SK-N-SH (cell line): ENCODE data around the gene MGLL. TPM values are rescaled to one million over a fixed set of nuclear protein-coding genes. Genes with fewer than 3 reads are reported as not detected.

Experiments used
- CTCF ChIA-PET: fragments of 300-600, 350-600 bp; formaldehyde crosslinking; extraction: SDS; loops from one replicate; lab custom pipeline; 2021; lab: Yijun Ruan, JAX
- POLR2A ChIA-PET: fragments of 350-600 bp; sonication (Branson Sonifier 250); formaldehyde crosslinking; extraction: SDS; loops from one replicate; lab custom pipeline; 2020; ENCODE audit warnings: antibody characterized with exemption, inconsistent platforms; lab: Yijun Ruan, JAX
- DNase-seq: peaks from one replicate; pipeline ENCODE4 v3.0.0; 2012
- H2AFZ ChIP-seq: fragments of 200-600 bp; sonication (generic); 2 replicates; pipeline ENCODE4 v1.8.1; 2016; ENCODE audit warnings: antibody characterized with exemption, mild to moderate bottlenecking, low read depth
- H3F3A ChIP-seq: fragments of 200-600 bp; sonication (generic); replicated peaks from 2 replicates; pipeline ENCODE3; 2016; ENCODE audit warnings: antibody characterized with exemption, mild to moderate bottlenecking; ENCODE audit not compliant: insufficient read depth
- H3K27ac ChIP-seq, 2 experiments: fragments of 200-500 bp in 1 of 2; fragments of 200-600 bp in 1 of 2; sonication (Bioruptor generic) in 1 of 2; sonication (generic), shearing (Covaris generic) in 1 of 2; 2 replicates each; pipeline versions ENCODE4 v1.5.1 to v1.6.1; 2014 to 2016; ENCODE audit warnings: low read depth in 2 of 2, inconsistent platforms in 1 of 2, low read length in 1 of 2, mild to moderate bottlenecking in 1 of 2, mixed read lengths in 1 of 2
- H3K27me3 ChIP-seq: fragments of 200-600 bp; sonication (generic), shearing (Covaris generic); 2 replicates; pipeline ENCODE4 v1.6.1; 2016; ENCODE audit warnings: mixed run types; ENCODE audit not compliant: insufficient read depth
- H3K36me3 ChIP-seq, 2 experiments: fragments of 200-500 bp in 1 of 2; fragments of 200-600 bp in 1 of 2; sonication (Bioruptor generic) in 1 of 2; sonication (generic) in 1 of 2; replicated peaks in 1 of 2; 2 replicates each; pipeline versions ENCODE3 to v1.5.1; 2014 to 2016; ENCODE audit warnings: low read length in 1 of 2, mild to moderate bottlenecking in 1 of 2; ENCODE audit not compliant: insufficient read depth in 2 of 2, control insufficient read depth in 1 of 2
- H3K4me1 ChIP-seq, 2 experiments: fragments of 200-500 bp in 1 of 2; fragments of 200-600 bp in 1 of 2; sonication (Bioruptor generic) in 1 of 2; sonication (generic), shearing (Covaris generic) in 1 of 2; 2 replicates each; pipeline versions ENCODE4 v1.5.1 to v1.6.1; 2014 to 2016; ENCODE audit warnings: low read depth in 1 of 2, low read length in 1 of 2, mixed run types in 1 of 2; ENCODE audit not compliant: insufficient read depth in 2 of 2, control insufficient read depth in 1 of 2
- H3K4me2 ChIP-seq: fragments of 200-600 bp; sonication (generic), shearing (Covaris generic); 2 replicates; pipeline ENCODE4 v1.6.1; 2017; ENCODE audit warnings: mixed run types
- H3K4me3 ChIP-seq, 2 experiments: fragments of 200-500 bp in 1 of 2; fragments of 200-600 bp in 1 of 2; sonication (Bioruptor generic) in 1 of 2; sonication (generic), shearing (Covaris generic) in 1 of 2; 2 replicates each; pipeline versions ENCODE4 v1.5.1 to v1.8.1; 2014 to 2016; ENCODE audit warnings: low read depth in 2 of 2, inconsistent platforms in 1 of 2, low read length in 1 of 2, mild to moderate bottlenecking in 1 of 2, mixed read lengths in 1 of 2, moderate library complexity in 1 of 2
- H3K79me2 ChIP-seq: fragments of 200-600 bp; sonication (generic); 2 replicates; pipeline ENCODE4 v1.8.1; 2017; ENCODE audit warnings: mild to moderate bottlenecking; ENCODE audit not compliant: insufficient read depth
- H3K9ac ChIP-seq: fragments of 200-600 bp; sonication (generic); 2 replicates; pipeline ENCODE4 v1.6.1; 2017; ENCODE audit warnings: mixed run types
- H3K9me2 ChIP-seq: fragments of 200-600 bp; sonication (generic); 2 replicates; pipeline ENCODE4 v1.6.1; 2017; ENCODE audit warnings: mixed run types
- H3K9me3 ChIP-seq: fragments of 200-600 bp; sonication (generic); 2 replicates; pipeline ENCODE4 v1.6.1; 2017; ENCODE audit warnings: mixed run types, mild to moderate bottlenecking, moderate library complexity
- H4K20me1 ChIP-seq: fragments of 200-600 bp; sonication (generic); 2 replicates; pipeline ENCODE4 v1.6.1; 2017; ENCODE audit warnings: mild to moderate bottlenecking, mixed run types; ENCODE audit not compliant: insufficient read depth
- CHD2 ChIP-seq: fragments of 150-350 bp; IDR thresholded peaks from 2 replicates; pipeline ENCODE4 v1.6.1; 2018; ENCODE audit warnings: low read length; ENCODE audit not compliant: partially characterized antibody
- FOSL2 ChIP-seq: IDR thresholded peaks from 2 replicates; pipeline ENCODE4 v1.4.0; 2012; ENCODE audit warnings: low read depth, mild to moderate bottlenecking, moderate library complexity, borderline replicate concordance
- MXI1 ChIP-seq: IDR thresholded peaks from 2 replicates; pipeline ENCODE4 v1.6.1; 2012; ENCODE audit warnings: mild to moderate bottlenecking, low read depth, low read length, improper control_type of control experiment
- NFIC ChIP-seq: IDR thresholded peaks from 2 replicates; pipeline ENCODE4 v1.4.0; 2012; ENCODE audit warnings: borderline replicate concordance
- RFX5 ChIP-seq: IDR thresholded peaks from 2 replicates; pipeline ENCODE4 v1.6.1; 2012; ENCODE audit warnings: mild to moderate bottlenecking, improper control_type of control experiment, low read length
- SIN3A ChIP-seq: IDR thresholded peaks from 2 replicates; pipeline ENCODE4 v1.6.1; 2012; ENCODE audit warnings: low read depth, mild to moderate bottlenecking, low read length, moderate library complexity, borderline replicate concordance
- SMC3 ChIP-seq: IDR thresholded peaks from 2 replicates; pipeline ENCODE4 v1.6.1; 2012; ENCODE audit warnings: low read depth, low read length, improper control_type of control experiment
- WGBS: methylation state at CpG from one replicate; pipeline ENCODE4 v1.1.6; 2017; ENCODE audit warnings: low lambda C conversion rate; 5-methylcytosine and 5-hydroxymethylcytosine counted together
- polyA plus RNA-seq, 3 experiments: library from polyadenylated mRNA; depleted of rRNA; stranded (reverse); fragments of >200 nt; gene quantifications; 2 replicates each; pipeline ENCODE4 v1.2.3, GENCODE V29; 2012
- TF ChIP-seq, protein P1 (sequence below): IDR thresholded peaks from 2 replicates; pipeline ENCODE4 v1.4.0; 2012; ENCODE audit warnings: low read depth, borderline replicate concordance

MGLL gene
- polyA plus RNA-seq, 1 of the 3 experiments (the other 2 are of a cell fraction), result 2.2 TPM

DNA sequence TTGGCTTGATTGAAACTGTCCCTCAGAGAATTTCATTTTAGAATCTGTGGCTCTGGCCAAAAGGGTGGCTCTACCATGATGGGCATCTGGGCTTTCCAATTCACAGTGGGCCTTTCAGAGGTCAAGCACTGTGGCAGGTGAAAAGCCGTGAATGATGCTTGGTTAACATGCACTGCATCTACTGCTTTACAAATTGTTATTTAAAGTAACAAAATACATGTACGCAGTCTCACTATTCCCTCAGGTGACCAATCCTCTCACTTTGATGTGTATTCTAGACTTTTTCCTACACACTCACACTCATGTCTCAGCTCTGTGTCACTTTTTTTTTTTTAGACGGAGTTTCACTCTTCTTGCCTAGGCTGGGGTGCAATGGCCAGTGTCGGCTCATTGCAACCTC is 70.5 kb downstream of the MGLL start:
- H4K20me1 ChIP-seq, result no peaks in the 10 kb centered on the region
- H3K4me2 ChIP-seq, result no peak overlapping the region
- peaks cover 31 to 32% of the 10 kb centered on the region in 2 experiments; a peak in 2 of 4 replicates for H3K4me1 ChIP-seq
- 89% methylated on average over 4 of the region's 4 CpGs for WGBS
- no peaks in the 10 kb centered on the region for H3K9me2 ChIP-seq
- CTCF ChIA-PET, result interaction anchor here (2.4 kb wide), 1 partner anchor 55 kb away, joined by 10 read pairs; no protein-coding TSS in a partner anchor
- no peaks in the 10 kb centered on the region for H3K79me2 ChIP-seq
- H2AFZ ChIP-seq, result no peak overlapping the region
- H3K9me3 ChIP-seq, result no peaks in the 10 kb centered on the region
- peaks cover 7% of the 10 kb centered on the region for H3F3A ChIP-seq
- TF ChIP-seq SIN3A (no peak), RFX5 (no peak), FOSL2 (no peak), NFIC (no peak)
- TF ChIP-seq, protein P1, sequence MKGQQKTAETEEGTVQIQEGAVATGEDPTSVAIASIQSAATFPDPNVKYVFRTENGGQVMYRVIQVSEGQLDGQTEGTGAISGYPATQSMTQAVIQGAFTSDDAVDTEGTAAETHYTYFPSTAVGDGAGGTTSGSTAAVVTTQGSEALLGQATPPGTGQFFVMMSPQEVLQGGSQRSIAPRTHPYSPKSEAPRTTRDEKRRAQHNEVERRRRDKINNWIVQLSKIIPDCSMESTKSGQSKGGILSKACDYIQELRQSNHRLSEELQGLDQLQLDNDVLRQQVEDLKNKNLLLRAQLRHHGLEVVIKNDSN, result no peak
- TF ChIP-seq, all 33 proteins: peak for 0
- POLR2A ChIA-PET, result interaction anchor here (0.9 to 1.6 kb wide), 2 partner anchors 44 to 55 kb away, joined by 3 to 7 read pairs; no protein-coding TSS in a partner anchor
- Histone ChIP-seq H3K9ac (no peak overlapping the region), H3K36me3 (no peaks in the 10 kb centered on the region), H3K27me3 (no peaks in the 10 kb centered on the region), H3K27ac (peak overlapping the region in 1 of 2 experiments; percentile 83; a peak in 2 of 4 replicates), H3K4me3 (no peak overlapping the region)
- DNase-seq, result no peak

DNA sequence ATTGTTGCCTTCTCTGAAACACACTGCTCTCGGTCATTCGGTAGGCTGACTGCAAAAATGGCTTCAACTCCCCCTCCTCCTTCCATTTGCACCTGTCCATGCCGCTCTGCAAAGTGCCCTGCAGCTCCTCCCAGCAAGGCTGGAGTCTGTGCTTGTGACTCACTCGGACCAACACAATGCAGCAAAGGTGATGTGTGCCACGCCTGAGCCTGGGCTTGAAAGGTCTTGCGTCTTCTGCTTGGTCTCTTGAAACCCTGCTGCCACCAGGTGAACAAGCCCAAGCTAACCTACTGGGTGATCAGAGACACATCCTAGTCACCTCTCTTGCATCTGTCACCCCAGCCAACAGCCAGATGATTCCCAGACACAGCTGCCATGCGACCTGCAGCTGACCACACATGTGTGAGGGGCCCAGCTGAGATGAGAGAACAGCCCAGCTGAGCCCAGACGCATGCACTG is 71.1 kb downstream of the MGLL start:
- peak overlapping the region in 1 of 2 experiments; percentile 83; a peak in 2 of 4 replicates for H3K27ac ChIP-seq
- H3K4me1 ChIP-seq, result peaks cover 31 to 38% of the 10 kb centered on the region in 2 experiments; a peak in 2 of 4 replicates
- peak; percentile 62 for DNase-seq
- no peak overlapping the region for H3K4me3 ChIP-seq
- ChIA-PET CTCF (interaction anchor here (0.6 to 2.7 kb wide), 6 partner anchors 14 to 208 kb away, joined by 3 to 13 read pairs (median 7); no protein-coding TSS in a partner anchor), POLR2A (interaction anchor here (0.9 to 1.6 kb wide), 2 partner anchors 43 to 54 kb away, joined by 3 to 7 read pairs; no protein-coding TSS in a partner anchor)
- no peak overlapping the region for H3K9ac ChIP-seq
- no peaks in the 10 kb centered on the region for H4K20me1 ChIP-seq
- WGBS, result 88% methylated on average over 8 of the region's 8 CpGs
- H3F3A ChIP-seq, result peaks cover 7% of the 10 kb centered on the region
- H3K36me3 ChIP-seq, result no peaks in the 10 kb centered on the region
- H3K79me2 ChIP-seq, result no peaks in the 10 kb centered on the region
- no peaks in the 10 kb centered on the region for H3K9me3 ChIP-seq
- no peaks in the 10 kb centered on the region for H3K27me3 ChIP-seq
- H3K9me2 ChIP-seq, result no peaks in the 10 kb centered on the region
- no peak overlapping the region for H2AFZ ChIP-seq
- TF ChIP-seq CHD2 (peak; percentile 4), MXI1 (peak; percentile 72; the same call in 1 of the 2 replicates), SMC3 (no peak)
- H3K4me2 ChIP-seq, result 0 out of 2 replicates have a peak overlapping the region, but pooled peaks have one; percentile 15
